Measurements from ENCODE around the gene ENTHD1.
"Not testable (repeated sequence)": the region's sequence is repeated elsewhere in the genome, so short reads cannot be mapped to it uniquely, and the experiment has no call there.

Gene ENTHD1

GRCh38 chr22:39896313-39896996, 2.9 kb upstream of the ENTHD1 start:
- no peak for DNase-seq

DNA sequence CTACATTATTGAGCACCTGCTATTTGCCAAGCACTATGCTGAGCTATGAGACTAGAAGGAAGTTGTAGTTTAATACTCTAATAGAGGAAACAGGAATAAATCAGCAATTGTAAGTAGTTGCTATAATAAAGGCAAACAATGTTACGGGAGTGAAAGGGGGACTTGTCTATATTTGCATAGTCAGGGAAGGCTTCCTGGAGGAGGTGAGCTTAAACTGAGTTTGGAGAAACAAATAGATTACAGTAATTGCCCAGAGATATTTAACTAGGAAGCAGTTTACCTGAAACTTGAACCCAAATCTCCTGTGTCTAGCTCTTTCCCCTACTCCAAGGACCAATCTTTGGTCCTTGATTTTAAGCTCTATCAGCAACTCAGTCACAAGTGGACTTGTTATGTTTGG, 2.1 kb upstream of the ENTHD1 start:
- no peak for DNase-seq

DNA sequence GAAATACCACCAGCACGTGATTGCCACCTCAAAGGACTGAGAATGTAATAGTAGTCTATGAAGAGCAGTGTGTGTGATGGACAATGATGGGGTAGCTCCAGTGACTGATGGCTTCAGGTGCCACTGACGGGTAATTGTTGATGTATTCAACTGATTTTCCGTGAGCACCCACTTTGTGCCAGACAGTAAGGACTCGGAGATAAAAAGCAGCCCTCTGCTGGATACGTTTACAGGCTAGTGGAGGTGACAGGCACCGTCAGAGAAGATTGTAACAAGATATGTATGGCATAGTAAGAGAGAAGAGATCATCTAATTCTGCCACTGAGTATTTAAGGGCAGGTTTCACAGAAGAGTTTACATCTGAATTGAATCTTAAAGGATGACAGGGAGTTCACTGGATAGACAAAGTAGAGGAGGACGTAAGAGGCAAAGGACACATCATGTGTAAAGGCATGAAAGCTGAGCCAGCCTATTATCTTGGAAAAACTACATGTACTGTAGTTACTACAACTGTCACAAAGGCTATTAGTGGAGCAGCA, 1.1 kb upstream of the ENTHD1 start:
- DNase-seq = no peak

DNA sequence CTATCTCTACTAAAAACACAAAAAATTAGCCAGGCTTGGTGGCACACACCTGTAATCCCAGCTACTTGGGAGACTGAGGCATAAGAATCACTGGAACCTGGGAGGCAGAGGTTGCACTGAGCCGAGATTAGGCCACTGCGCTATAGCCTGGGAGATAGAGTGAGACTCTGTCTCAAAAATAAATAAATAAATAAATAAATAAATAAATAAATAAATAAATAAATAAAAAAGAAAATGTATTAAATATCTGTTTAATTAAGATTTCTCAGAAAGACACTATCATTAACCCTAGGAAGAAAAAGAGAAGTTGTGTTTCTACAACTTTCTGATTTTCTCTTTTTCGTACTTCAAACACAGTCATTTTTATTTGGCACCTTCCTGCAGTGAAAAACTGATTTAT, 3.6 kb downstream of the ENTHD1 start:
- not testable (repeated sequence) for DNase-seq

- DNase-seq = no peak
Observed at GRCh38 chr22:39883057-39883456, 10.5 kb downstream of the ENTHD1 start.

- DNase-seq = no peak
Observed at GRCh38 chr22:39880722-39881121, 12.8 kb downstream of the ENTHD1 start.

DNA sequence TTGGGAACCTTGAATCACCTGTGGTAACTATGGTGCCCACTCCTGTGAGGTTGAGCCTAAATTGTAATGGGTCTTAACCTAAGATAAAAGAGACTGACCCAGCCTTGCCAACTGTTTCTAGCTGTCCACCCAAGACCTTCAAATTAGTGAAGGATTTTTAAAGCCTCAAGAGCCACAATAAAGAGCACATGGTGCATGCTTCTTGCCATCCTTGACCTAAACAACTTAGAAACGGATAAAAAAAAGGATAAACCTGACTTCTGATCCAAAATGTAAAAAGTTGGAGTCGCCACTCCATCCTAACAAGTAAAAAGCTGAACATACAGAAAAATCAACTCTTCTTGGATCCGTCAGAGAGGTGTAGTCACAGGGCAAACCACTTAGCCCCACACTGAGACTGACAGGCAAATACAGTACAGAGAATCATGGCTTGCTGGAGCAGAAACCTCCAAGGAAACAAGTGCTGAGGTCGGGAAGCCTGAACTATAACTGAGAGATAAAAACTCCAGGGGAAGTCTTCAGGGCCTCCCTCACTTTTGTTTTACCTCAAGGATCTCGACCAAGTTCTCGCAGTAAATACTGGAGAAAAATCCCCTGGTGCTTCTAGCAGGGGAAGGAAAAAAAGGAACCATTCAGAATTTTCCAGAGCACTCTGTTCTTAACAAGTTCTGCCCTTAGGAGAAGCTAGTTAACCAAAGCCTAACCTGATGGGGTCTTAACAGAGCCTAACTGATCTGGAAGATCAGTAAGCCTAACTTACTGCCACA, 16.3 kb downstream of the ENTHD1 start:
- DNase-seq = no peak

- not testable (repeated sequence) for DNase-seq
Observed at GRCh38 chr22:39875176-39875885, 18.2 kb downstream of the ENTHD1 start.

DNA sequence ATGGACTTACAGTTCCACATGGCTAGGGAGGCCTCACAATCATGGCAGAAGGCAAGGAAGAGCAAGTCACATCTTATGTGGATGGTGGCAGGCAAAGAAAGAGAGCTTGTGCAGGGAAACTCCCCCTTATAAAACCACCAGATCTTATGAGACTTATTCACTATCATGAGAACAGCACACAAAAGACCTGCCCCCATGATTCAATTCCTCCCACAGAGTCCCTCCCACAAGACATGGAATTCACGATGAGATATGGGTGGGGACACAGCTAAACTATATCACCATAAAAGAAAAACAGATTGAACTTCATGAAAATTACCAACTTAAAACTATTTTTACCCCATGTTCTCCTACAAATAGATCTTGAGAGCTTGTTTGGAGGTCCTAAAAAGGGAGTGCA, 19.6 kb downstream of the ENTHD1 start:
- DNase-seq = no peak

- no peak for DNase-seq
Observed at GRCh38 chr22:39872548-39872947, 21.0 kb downstream of the ENTHD1 start.

GRCh38 chr22:39871008-39871798, 22.4 kb downstream of the ENTHD1 start:
- DNase-seq = no peak

GRCh38 chr22:39869797-39870196, 23.8 kb downstream of the ENTHD1 start:
- DNase-seq = not testable (repeated sequence)

DNA sequence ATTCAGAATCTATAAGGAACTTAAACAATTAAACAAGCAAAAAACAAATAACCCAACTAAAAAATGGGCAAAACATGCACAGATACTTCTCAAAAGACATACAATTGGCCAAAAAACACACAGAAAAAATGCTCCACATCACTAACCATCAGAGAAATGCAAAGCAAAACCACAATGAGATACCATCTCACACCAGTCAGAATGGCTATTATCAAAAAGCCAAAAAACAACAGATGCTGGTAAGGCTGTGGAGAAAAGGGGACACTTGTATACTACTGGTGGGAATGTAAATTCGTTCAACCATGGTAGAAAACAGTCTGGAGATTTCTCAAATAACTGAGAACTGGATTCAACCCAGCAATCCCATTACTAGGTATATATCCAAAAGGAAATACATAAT, 24.8 kb downstream of the ENTHD1 start:
- DNase-seq = no peak

GRCh38 chr22:39859903-39860588, 33.5 kb downstream of the ENTHD1 start:
- no peak for DNase-seq

GRCh38 chr22:39856588-39856987, 37.0 kb downstream of the ENTHD1 start:
- DNase-seq = no peak

DNA sequence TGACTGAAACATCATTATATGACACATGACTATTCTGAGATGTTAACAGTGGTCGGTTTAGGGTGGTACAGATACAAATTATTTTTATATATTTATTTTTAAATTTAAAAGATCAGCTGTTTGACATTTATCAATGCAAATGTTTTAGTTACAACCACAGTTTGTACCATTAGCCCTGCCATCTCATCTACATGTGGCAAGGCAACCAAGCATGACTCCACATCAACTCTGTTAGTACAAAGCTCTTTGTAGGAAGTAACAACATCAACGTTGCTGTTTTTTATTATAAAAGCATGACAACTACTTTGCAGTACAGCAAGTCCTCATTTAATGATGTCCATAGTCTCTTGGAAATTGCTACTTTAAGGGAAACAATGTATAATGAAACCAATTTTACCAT, 40.8 kb downstream of the ENTHD1 start:
- DNase-seq = no peak

DNA sequence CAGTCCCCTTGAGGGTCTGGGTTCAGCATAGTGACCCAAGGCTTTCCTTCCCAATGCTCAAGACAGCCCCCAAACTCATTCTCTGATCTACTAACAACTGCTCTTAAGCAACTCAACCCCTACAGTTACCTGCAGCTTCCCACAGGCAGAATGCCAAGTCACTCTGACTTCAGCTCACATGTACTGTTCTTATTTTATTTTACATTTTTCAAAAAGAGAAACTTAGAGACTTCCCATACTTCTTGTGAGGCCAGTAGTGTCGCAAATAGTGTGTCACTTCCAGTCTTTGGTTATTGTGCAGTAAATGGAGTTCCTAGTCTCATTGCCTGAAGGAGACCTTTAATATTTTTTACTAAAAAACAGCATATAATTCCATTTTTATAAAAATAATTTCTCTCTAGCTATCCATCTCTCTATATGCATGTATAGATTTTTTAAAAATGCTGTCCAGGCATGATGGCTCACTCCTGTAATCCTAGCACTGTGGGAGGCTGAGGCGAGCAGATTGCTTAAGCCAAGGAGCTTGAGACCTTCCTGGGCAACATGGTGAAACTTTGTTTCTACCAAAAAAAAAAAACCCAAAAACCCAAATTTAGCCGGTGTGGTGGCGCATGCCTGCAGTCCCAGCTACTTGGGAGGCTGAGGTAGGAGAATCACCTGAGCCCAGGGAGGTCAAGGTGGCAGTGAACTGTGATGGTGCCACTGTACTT, 41.8 kb downstream of the ENTHD1 start:
- no peak for DNase-seq

- DNase-seq = no peak
Observed at GRCh38 chr22:39847477-39847876, 46.1 kb downstream of the ENTHD1 start.

DNA sequence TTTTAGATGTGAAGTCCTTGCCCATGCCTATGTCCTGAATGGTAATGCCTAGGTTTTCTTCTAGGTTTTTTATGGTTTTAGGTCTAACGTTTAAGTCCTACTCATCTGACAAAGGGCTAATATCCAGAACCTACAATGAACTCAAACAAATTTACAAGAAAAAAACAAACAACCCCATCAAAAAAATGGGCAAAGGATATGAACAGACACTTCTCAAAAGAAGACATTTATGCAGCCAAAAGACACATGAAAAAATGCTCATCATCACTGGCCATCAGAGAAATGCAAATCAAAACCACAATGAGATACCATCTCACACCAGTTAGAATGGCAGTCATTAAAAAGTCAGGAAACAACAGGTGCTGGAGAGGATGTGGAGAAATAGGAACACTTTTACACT, 47.0 kb downstream of the ENTHD1 start:
- DNase-seq = not testable (repeated sequence)

GRCh38 chr22:39845529-39845928, 48.0 kb downstream of the ENTHD1 start:
- no peak for DNase-seq

- no peak for DNase-seq
Observed at GRCh38 chr22:39839917-39840510, 53.5 kb downstream of the ENTHD1 start.
